Measurements from ENCODE around the gene RPS6KA2.

Gene RPS6KA2

DNA sequence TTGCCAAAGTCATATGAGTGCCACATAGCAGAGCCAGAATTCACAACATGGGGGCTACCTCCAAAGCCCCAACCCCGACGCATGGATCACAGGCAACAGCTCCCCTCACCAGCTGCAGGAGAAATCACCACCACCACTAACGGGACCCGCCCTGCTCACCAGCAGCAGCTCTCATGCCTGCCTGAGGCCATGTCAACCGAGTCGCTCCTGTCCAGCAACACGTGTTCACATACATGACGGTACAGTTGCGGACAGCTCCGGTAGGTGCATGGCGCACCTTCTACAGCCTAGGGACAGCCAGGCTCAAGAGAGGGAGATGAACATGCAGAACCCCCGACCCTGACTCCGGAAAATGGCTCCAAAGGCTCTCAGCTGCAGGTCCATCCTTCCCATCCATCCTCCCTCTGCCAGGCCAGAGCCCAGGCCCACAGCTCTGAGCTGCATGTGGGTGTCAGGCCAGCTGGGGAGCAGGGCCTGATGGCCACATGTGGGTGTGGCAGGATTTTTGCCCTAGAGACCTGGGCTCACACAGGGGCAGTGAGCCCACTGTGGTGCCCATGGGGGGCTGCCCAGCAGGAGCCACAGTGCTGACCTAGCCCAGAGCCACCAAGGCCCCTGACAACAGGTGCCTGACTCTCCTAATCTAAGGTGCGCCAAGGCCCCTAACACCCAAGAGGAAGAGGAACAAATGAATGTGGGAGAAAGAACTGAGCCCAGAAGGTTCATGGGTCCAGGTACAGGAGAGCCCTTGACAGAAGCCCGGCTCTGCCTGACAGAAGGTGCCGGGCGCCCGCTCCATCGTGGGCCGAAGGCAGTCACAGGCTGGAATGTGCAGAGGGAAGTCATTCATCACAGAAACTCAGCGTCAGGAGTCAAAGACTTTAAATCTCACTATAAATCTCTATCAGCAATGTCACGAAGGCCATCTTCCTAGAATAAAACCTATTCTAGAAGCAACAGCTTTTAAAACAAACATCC lies 10.5 kb downstream of the RPS6KA2 start:
- DNase-seq (ENCODE audit: low read depth in 2 of 3, low spot score in 2 of 3), result no peak

DNA sequence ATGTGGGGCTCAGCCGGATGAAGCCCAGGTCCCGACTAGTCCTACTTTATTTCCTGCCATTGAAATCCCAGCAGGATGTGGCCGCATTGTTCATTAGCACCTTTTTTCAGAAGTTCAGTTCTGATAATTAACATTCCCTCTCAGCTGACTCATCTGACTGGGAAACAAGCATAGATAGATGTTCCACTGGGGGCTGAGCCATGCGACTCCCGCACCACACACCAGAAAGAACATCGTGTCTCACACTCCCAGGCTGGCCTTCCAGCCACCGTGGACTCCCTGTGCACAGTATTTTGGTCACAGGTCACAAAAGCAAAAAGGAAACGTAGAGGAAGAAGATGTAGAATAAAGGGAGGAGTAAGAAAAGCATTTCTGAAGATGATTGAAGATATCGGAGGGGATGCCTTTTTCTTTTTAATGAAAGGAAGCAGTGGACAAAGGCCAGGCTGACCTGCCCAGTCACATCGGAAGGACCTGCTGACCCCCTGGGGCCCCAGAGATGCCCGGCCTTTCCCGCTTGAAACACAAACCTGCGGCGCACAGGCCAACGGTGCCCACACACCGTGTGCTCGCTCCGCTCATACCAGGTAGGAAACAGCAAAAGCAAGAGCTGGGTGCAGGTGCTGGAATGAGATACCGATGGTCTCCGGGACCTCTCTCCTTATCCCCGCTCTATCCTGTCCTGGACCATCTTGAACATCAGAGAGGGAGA lies 11.8 kb downstream of the RPS6KA2 start:
- DNase-seq (ENCODE audit: low read depth in 2 of 3, low spot score in 2 of 3), result no peak

DNA sequence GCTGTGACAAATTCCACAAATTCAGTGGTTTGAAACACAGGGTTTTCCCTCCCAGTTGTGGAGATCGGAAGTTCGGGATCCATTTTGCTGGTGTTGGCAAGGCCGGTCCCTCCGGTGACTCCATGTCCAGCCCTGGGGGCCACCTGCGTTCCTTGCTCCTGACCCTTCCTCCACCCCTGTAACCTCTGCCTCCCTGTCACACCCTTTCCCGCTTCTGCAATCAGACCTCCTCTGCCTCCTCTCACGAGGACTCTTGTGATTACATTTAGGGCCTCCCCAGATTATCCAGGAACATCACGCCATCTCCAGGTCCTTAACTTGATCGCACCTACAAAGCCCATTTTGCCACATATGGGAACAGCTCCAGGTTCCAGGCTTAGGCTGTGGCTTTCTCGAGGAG lies 12.5 kb downstream of the RPS6KA2 start:
- DNase-seq (ENCODE audit: low read depth in 2 of 3, low spot score in 2 of 3), result no peak

DNA sequence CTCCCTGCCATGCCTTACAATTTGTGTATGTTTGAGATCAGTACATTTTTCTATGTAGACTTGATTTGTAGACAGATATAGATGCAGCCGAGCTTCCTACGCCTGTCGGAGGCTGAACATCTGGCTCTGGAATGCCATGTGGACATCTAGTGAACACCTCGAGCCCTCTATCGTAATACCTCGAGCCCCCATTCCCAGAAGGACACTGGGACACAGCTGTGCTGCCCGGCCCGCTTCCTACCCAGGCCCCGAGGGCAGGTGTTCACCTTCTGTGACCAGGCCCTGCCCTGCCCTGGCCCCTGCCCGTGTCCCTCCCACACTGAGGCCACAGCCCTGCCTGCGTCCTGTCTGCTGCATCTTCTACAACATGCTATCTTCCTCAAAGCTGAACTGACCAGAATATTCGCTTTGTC lies 12.9 kb downstream of the RPS6KA2 start:
- DNase-seq (ENCODE audit: low read depth in 2 of 3, low spot score in 2 of 3), result no peak

DNA sequence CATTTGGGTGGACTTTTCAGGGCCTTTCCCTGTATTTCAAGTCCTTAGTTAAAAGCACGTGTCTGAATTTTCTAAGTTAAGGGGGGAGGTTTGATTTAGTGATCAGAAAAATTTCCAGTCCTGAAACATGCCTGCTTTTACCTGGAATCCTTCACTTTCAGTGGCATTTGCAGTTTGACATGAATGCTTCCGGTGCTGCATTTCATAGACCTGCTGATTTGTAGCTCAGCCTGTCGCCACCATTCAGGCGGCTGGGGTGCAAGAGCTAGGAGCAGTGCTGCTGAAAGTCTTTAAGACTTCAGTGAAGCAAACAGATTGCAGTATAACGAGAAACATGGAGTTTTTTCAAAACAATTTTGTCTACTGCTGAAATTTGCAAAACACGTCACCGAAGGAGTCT lies 14.0 kb downstream of the RPS6KA2 start:
- no peak for DNase-seq (ENCODE audit: low read depth in 2 of 3, low spot score in 2 of 3)

DNA sequence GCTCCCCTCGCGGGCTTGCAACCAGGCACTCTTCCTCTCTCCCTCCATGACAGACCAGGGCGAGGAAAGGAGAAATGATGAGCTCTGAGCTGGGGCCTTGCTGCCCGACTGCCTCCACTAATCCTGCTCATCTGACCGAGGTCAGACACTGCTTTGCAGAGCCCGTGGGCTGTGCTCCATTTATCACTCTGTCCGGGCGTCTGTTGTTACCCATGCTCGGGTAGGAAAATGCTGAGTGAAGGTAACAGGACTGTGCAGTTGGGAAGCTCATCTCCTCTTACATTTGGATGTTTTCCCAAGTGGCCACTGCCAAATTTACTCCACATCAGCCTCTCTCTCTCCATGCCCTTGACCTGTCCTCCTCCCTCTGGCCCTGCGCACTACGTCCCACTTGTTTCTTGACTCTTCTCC lies 14.6 kb downstream of the RPS6KA2 start:
- no peak for DNase-seq (ENCODE audit: low read depth in 2 of 3, low spot score in 2 of 3)

DNA sequence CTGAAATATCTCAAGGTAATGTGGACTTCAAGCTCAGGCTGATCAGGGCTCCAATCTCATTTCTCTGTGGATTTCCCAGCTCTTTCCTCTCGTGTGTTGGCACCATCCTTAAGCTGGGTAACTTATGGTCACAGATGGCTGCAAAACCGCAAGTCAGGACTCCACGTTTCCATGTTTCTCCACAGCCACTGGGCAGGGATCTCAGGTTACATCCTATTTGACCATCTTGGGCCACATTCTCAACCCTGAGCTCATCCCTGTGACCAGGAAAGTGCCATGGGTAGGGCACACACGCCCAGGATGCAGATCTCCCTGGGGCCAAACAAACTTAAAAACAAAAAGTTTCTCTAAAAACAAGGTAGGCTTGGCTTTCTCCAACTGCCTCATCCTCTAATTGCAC lies 15.4 kb downstream of the RPS6KA2 start:
- no peak for DNase-seq (ENCODE audit: low read depth in 2 of 3, low spot score in 2 of 3)

DNA sequence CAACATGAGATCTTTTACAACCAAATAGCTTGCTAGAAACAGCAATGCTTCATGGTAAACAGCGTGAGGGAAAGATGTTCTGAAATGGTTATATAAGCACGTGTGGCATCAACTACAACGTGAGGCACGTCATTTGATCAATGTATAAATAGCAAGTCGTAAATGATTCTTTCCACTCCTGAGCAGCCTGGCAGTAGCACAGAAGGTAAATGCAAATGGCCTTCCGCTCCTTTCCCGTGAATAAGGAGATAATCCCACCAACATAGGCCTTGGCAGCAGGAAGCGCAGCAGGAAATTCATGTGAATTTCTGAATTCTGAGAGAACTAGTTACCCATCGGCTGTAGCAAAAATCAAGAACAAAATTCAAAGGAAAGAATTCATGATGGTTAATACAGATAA lies 17.0 kb downstream of the RPS6KA2 start:
- no peak for DNase-seq (ENCODE audit: low read depth in 2 of 3, low spot score in 2 of 3)

DNA sequence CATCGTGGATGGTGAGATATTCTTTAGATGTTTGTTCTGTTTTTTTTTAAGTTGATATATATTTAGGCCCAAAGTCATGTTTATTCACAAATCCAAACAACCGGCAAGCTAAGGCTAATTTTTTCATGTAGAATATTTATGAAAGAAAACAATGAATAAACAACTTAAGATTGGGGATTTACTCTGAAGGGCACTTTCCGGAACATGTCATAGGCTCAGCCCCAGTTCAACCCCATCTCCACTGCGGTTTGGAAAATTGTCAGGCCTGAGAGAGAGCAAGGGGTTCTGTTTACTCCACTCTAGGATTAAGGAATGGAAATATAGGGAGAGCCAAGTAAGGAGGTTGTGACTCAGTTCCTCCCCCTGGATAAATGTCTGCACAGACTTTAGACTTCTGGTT lies 18.3 kb downstream of the RPS6KA2 start:
- DNase-seq (ENCODE audit: low read depth in 2 of 3, low spot score in 2 of 3), result no peak

DNA sequence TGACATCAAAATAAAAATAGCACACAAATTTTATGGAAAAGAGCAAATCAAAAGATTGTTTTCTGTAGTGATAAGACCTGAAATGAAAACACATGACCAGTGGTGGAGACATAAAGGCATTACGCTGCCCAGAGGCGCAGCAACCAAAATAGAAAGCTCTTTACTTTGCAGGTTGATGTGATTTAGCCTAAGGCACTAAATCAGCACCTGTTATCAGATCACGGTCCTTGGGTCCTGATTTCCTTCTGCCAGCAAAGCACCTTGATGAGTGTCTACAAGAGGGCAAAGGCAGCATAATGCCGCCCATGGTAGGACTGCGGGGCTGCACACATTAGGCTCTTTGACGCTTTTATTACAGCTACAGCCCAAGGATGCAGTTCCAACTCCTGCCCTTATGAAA lies 21.3 kb downstream of the RPS6KA2 start:
- no peak for DNase-seq (ENCODE audit: low read depth in 2 of 3, low spot score in 2 of 3)

DNA sequence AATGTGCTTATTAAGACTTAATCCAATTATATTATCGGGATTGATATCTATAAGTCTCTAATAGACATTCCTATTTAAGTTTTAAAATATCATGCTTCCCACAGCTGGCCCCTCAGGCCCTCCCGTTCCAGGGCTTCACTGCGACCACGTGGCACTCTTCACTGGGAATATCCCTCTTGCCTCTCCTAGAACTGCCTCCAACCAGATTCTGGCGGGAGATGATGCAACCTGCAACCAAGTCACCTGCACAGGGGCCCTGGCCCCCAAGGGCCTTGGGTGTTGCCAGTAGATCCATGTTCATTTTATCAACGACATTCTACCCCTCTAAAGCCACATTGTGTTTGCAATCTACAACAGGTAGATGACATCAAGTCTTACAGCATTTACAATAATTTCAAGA lies 22.1 kb downstream of the RPS6KA2 start:
- DNase-seq (ENCODE audit: low read depth in 2 of 3, low spot score in 2 of 3), result no peak

DNA sequence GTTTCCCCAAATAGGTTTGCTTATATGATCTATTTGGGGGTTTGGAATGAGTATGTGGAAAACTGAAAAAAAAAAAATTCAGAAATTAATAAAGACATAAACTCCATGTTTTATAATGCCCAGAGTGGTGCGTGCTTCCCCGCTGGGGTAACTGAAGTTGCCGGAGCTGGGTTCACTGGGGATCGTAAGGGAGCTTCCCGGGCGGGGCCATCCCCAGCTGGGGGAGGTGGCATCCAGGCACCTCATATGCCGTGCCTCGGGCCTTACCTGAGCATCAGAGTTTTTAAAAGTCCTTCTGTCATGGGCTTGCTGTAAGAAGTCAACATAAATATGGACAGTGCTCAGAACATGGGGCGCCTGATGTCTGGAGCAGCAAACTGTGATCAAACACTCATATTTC lies 22.7 kb downstream of the RPS6KA2 start:
- DNase-seq (ENCODE audit: low read depth in 2 of 3, low spot score in 2 of 3), result no peak

DNA sequence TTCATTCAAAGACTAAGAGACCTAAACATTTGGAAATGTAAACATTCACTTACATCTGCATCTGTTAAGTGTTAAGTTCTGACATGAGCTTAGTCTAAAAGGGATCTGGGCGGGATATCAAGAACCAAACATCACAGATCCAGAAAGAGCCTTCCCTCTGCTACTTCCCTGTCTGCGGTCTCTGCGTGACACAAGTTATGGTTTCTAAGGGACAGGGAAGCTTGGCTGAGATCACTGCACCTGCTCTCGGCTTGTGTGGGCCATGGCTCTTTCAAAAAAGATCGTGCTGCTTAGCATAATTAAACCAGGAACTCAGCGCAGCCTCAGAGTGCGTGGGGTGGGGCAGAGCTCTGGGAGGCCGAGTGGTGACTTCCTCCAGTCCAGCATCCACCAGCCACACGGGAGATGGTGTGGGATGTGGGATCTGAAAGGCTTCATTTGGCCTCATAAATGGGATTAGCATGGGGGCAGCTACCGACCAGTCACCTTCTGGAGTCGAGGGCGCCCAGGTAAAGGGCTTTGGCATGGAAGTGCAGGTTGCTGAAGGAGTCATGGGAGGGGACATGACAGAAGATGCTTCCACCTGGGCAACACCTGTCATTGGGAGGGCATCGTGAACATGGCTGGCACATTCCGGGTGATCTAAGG lies 23.9 kb downstream of the RPS6KA2 start:
- no peak for DNase-seq (ENCODE audit: low read depth in 2 of 3, low spot score in 2 of 3)

DNA sequence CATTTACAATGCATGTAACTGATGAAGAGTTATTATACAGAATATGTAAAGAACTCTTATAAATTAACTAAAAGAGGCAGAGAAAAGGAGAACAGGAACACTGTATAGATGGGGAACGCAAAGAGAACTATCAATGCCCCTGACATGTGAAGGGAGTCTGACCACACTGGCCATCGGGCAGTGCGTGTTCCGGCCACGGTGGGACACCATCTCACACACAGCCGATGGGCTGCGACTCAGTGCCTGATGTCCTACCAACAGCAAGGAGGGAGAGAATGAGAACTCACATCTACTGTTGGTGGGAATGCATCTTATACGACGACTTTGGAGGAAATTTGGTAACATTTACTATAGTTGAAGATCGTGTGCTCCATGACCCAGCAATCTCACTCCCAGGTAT lies 25.1 kb downstream of the RPS6KA2 start:
- DNase-seq (ENCODE audit: low read depth in 2 of 3, low spot score in 2 of 3), result no peak

DNA sequence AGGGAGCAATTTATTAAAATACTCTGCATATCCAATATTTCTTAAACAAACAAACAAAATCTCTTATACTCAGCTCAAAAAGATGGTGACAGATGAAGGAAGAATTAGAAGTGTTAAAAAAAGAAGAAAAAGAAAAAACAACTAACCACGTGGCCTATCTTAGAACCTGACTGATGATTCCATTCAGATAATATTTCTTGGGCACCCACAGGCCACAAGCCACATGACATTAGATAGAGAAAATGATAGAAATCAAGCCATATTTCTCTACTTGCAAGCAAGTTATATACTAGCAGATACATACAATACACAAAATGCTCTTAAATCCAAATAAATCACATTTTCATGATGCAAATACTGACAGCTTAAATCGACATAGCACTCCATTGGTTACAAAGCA lies 26.1 kb downstream of the RPS6KA2 start:
- no peak for DNase-seq (ENCODE audit: low read depth in 2 of 3, low spot score in 2 of 3)

DNA sequence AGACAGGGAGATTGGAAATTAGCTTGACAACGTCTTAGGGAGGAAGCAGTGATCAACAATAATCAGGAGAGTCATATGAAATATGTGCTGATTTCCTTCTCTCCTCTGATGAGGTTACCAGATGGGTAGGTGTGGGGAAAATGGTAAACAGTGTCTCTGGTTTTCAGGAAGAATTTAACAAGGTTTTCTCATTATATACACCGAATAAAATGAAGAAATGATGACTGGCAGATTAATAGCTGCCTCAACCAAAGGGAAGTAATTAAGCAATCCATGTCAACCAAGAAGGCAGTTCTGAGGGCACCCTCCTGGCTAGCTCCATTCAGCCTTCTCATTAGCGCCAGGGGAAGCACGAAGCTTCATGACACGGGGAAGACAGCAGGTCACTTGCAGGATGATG lies 27.8 kb downstream of the RPS6KA2 start:
- DNase-seq (ENCODE audit: low read depth in 2 of 3, low spot score in 2 of 3), result no peak

DNA sequence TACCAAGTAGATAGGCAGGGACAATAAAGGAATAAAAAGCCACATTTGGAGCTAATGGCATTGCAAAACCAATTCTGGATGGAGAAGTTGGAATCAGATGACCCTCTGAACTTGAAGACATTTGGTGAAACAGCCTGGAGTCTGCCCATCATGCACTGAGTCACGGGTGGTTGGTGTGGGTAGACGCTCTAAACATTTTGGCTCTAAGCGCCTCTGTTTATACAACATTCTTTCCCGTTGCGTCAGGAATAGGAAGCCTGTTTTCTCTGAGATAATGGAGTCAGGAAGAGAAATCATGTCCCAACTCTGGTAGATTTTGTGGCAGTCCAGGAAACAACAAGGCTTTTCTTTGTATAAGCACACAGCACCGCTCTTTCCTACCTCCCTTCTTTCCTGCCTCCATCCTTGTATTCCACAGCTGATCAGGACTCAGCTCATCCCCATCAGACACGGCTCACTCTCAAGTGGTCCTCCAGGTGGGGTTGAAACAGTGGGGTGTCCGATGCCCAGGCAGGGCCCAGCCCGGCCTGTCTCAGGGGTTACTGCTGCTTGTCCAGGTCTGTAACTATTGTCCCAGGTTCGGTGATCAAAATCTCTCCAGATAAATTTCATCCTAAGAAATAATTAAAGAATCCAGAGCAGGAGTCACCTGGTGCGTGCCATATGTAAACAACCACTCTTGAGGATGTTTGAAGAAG lies 28.5 kb downstream of the RPS6KA2 start:
- no peak for DNase-seq (ENCODE audit: low read depth in 2 of 3, low spot score in 2 of 3)

DNA sequence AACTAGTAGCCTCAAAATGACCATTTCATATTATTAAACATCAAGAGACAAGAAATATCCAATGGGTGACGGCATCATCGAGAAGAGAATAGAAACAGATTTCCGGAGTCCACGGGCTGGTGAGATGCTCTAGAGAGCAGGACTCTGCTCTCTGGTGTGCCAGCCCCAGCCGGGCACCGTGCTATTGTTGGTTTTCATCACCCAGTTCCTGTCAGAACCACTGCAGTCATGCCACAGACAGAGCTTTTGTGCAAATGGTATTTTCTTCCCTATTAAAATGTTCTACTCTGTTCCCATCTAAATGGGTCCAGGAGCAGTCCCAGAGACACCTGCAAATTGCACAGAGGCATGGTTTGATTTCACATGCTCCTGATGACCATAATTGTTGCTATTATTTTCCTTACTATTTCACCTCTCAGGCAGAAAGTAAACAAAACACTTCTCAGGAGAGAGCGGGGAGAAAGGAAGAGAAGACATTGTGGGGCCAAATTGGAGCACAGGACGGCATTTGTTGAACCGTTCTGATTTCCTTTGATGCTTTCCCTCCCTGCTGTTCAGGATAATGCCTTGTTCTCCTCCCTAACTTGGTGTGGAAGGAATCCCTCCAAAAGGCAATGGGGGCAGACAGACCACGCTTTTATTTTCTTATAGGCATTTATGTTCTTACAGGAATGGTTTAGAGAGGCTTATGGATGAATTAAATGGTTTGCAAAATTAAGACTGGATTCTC lies 29.2 kb downstream of the RPS6KA2 start:
- DNase-seq (ENCODE audit: low read depth in 2 of 3, low spot score in 2 of 3), result no peak

DNA sequence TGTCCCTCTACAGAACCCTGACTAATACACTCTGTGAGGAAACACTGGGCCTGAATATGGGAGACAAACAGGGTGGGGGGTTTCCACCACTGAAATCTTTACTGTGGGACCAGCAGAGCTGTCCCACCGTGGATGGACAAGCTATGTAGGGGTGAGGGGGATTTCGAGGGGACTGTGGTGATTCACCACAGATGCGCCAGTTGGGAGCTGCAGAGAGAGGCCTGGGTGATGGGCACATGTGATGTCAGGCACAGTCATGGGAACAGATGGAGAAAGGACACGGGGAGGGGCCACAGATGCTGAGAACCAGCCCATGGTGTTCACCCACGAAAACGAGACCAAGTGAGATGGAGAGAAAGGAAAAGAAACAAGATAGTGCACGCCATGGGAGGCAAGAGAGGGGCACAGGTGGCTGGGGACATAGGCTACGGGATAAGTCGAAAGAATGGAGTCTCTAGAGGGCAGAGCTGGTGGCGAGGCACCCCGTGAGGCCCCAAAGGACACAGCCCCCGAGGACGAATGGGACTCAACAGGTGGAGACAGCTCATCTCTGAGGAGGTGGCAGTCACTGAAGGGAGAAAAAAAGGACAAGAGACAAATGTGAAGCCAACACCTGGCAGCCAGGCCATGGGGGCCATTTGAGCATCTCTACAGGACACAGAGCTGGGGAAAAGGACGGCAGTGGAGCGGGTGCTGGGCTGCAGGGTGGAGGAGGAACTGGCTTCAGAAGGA lies 30.1 kb downstream of the RPS6KA2 start:
- no peak for DNase-seq (ENCODE audit: low read depth in 2 of 3, low spot score in 2 of 3)

DNA sequence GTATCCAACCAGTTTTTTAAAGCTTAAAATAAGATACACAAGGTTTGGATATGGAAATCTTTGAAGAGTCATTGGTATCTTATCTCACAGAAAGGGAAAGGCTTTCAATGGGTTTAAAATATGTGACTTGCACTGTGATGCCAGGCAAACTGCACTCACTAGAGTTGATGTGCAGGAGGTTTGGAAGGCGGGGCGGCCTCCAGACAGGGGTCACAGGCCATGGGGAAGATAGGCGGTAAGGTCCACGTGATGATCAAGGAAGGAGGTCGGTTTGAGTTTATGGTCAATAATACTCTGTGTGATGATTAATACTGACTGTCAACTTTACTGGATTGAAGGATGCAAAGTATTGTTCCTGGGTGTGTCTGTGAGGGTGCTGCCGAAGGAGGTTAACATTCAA lies 31.1 kb downstream of the RPS6KA2 start:
- no peak for DNase-seq (ENCODE audit: low read depth in 2 of 3, low spot score in 2 of 3)
